ENCODE measurements around the gene PRCC.

DNA sequence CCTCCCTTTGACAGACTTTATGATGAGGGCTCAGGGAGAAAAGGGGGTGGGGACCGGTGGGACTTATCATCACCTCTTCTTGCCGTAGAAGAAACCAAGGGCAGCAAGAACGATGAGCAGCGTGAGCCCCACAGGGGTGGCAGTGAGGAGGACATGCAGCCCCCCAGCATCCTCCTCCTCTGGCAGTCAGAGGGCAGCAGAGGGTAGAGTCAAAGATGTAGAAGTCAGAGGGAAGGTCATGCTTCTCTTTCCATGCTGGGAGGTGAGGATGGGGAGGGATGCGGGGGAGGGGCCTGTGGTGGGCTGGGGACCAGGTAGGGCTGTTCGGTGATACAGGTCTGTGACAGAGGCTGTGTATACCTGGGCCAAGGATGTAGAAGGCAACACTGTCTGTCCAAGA, 76.8 kb downstream of the PRCC start:
- TF ChIP-seq, protein P1, sequence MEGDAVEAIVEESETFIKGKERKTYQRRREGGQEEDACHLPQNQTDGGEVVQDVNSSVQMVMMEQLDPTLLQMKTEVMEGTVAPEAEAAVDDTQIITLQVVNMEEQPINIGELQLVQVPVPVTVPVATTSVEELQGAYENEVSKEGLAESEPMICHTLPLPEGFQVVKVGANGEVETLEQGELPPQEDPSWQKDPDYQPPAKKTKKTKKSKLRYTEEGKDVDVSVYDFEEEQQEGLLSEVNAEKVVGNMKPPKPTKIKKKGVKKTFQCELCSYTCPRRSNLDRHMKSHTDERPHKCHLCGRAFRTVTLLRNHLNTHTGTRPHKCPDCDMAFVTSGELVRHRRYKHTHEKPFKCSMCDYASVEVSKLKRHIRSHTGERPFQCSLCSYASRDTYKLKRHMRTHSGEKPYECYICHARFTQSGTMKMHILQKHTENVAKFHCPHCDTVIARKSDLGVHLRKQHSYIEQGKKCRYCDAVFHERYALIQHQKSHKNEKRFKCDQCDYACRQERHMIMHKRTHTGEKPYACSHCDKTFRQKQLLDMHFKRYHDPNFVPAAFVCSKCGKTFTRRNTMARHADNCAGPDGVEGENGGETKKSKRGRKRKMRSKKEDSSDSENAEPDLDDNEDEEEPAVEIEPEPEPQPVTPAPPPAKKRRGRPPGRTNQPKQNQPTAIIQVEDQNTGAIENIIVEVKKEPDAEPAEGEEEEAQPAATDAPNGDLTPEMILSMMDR (conservative IDR thresholded peaks at IDR 0.05; ENCODE audit: low read length): peak; percentile 26; the same call in 1 of the 2 replicates
- TF ChIP-seq EZH2phosphoT487 (IDR thresholded peaks at IDR 0.05; ENCODE audit: borderline replicate concordance): no peak
